Vagina (tissue), 2 donors: ENCODE data around the gene MAP1B.

Source experiments
- CTCF ChIP-seq, 3 experiments: fragments of 450-650 bp in 2 of 3; fragments of 200-600 bp in 1 of 3; sonication (generic) in 1 of 3; IDR thresholded peaks; one replicate each; pipeline ENCODE4 v1.5.1; 2017 to 2019; ENCODE audit warnings: antibody characterized with exemption in 3 of 3, mild to moderate bottlenecking in 2 of 3, moderate library complexity in 2 of 3
- POLR2A ChIP-seq, 2 donors: fragments of 450-650 bp; IDR thresholded peaks; one replicate each; pipeline ENCODE4 v1.6.1; 2017; ENCODE audit warnings: antibody characterized with exemption in 2 of 2, mild to moderate bottlenecking in 2 of 2, moderate library complexity in 2 of 2

- no peak for TF ChIP-seq POLR2A (IDR thresholded peaks at IDR 0.05)
- TF ChIP-seq CTCF (IDR thresholded peaks at IDR 0.05) = no peak
Measured at GRCh38 chr5:72195581-72195980, 88.3 kb downstream of the MAP1B start.
